ENCODE results near the gene TCFL5.

The TCFL5 gene

DNA sequence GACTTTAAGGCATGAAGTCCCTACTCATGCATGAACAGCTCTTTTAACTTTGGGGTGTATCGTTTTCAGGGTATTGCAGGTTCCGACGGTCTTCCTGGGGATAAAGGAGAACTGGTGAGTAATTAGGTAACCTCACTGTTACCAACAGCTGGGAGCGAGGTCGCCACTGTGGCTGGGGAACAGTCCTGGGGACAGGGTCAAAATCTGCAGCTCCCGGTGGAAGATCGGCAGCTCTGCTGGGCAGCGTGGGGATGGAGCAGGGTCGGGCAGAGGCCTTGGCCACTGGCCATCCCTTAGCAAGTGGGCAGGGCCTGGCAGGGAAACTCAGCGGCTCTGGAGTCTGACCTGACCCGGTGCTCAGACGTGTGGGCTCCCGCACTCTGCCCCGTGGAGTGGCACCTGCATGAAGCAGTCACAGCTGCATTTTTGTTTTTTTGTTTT, 28.7 kb downstream of the TCFL5 start:
- TF ChIP-seq ZNF274 (IDR thresholded peaks at IDR 0.05; ENCODE audit: low read depth, low read length), result no peak
- H3K4me3 ChIP-seq (ENCODE audit: low read length), result no peak overlapping the region; the same call in 1 of the 2 replicates

DNA sequence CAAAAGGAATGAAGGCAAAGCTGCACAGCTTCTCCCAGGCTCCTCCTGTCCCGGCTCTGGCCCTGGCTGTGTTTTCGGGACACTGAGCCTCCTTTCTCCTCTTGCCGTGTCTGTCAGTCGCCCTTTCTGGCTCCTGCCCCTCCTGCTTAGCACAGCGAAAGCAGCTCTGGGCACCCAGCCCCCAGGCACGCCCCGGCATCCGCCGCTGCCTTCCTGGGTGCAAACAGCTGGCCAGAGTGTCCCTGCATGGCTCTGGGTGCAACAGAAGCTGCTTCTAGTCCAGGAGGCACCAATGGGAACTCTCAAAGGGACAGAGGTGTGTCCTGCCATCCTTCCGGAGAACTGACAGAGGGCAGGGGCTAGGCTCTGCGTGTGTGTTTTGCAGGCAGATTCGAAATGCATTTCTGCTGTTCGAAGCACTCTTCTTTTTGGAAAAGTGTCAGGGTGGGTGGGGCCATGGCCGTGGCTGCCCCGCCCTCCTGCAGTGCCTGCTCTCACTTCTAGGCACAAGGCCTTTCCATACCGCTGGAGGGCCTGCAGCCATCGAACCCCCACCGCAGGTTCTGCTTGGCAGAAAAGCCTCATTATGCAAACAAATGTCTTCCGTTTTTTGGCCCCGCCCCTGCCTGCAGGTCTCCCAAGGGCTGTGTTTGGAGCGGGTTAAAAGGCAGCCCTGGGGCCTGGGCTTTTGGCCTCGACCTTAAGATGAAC, 29.3 kb downstream of the TCFL5 start:
- no peak overlapping the region; the same call in 1 of the 2 replicates for H3K4me3 ChIP-seq (ENCODE audit: low read length)
- no peak for TF ChIP-seq ZNF274 (IDR thresholded peaks at IDR 0.05; ENCODE audit: low read depth, low read length)

DNA sequence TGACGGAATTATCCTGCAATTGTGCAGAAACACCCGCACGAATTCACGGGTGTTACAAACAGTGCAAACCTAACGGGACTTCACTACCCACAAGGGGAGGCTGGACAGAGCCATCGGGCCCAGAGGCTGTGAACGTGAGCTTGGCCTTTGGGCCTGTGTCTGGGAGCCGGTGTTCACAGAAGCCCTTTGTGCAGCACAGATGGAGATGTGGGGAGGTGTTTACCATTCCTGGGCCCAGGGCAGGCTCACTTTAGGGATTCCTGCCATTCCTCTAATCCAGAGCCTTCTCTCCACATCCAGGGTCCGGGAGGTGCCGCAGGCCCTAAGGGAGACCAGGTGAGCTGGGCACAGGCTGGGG, 29.8 kb downstream of the TCFL5 start:
- H3K4me3 ChIP-seq (ENCODE audit: low read length), result no peak overlapping the region
- TF ChIP-seq ZNF274 (IDR thresholded peaks at IDR 0.05; ENCODE audit: low read depth, low read length), result no peak

DNA sequence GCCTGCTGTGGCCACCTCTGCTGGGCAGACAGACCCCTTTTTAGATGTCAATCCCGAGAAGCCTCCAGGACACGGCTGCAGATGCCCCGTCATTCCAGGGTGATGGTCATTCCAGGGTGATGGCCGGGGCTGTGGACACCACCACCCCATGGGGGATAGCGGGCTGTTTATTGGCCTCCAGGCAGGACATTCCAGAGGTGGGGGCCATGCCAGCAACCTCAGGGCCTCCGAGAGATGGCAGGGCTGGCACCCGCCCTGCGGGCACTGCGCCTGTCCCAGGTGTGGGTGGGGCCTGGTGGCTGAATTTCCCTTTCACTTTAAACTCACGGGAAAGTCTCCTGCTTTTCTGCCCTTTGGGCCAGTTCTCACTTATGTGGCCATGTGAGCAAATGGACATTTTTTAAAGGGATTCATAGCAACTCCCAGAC, 30.2 kb downstream of the TCFL5 start:
- no peak overlapping the region for H3K4me3 ChIP-seq (ENCODE audit: low read length)
- TF ChIP-seq ZNF274 (IDR thresholded peaks at IDR 0.05; ENCODE audit: low read depth, low read length), result no peak

DNA sequence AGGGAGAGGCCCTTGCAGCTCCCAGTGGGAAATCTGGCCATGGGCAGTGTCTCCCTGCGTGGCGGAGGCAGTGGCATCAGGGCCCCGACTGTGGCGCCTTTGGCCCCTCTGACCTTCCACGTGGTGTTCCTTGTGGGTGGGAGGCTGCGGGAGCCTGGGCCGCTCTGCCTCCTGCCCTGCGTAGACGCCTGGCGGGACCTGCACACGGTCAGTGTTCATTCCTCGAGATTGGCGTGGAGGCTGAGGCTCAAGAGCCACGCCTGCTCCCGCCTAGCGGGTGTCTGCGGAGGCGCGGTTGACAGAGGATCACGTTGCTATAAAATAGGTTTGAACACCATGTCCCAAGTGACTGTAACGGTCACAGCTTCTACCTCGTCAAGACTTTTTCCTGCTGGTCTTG, 30.8 kb downstream of the TCFL5 start:
- no peak overlapping the region for H3K4me3 ChIP-seq (ENCODE audit: low read length)
- TF ChIP-seq ZNF274 (IDR thresholded peaks at IDR 0.05; ENCODE audit: low read depth, low read length), result no peak

DNA sequence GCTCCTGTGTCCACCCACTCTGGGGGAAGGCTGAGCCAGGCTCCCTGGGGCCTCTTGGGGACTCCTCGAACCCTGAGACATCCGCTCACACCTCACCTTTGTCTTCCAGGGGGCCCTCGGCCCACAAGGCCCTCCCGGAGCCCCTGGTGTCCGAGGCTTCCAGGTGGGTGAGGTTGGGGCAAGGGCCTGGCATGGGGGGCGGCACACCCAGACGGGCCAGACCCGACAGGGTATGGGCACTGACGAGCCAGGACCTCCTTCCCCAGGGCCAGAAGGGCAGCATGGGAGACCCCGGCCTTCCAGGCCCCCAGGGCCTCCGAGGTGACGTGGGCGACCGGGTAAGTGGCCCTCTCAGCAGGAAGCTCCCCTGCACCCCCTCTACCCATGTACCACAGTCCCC, 31.4 kb downstream of the TCFL5 start:
- TF ChIP-seq ZNF274 (IDR thresholded peaks at IDR 0.05; ENCODE audit: low read depth, low read length), result no peak
- H3K4me3 ChIP-seq (ENCODE audit: low read length), result no peak overlapping the region

DNA sequence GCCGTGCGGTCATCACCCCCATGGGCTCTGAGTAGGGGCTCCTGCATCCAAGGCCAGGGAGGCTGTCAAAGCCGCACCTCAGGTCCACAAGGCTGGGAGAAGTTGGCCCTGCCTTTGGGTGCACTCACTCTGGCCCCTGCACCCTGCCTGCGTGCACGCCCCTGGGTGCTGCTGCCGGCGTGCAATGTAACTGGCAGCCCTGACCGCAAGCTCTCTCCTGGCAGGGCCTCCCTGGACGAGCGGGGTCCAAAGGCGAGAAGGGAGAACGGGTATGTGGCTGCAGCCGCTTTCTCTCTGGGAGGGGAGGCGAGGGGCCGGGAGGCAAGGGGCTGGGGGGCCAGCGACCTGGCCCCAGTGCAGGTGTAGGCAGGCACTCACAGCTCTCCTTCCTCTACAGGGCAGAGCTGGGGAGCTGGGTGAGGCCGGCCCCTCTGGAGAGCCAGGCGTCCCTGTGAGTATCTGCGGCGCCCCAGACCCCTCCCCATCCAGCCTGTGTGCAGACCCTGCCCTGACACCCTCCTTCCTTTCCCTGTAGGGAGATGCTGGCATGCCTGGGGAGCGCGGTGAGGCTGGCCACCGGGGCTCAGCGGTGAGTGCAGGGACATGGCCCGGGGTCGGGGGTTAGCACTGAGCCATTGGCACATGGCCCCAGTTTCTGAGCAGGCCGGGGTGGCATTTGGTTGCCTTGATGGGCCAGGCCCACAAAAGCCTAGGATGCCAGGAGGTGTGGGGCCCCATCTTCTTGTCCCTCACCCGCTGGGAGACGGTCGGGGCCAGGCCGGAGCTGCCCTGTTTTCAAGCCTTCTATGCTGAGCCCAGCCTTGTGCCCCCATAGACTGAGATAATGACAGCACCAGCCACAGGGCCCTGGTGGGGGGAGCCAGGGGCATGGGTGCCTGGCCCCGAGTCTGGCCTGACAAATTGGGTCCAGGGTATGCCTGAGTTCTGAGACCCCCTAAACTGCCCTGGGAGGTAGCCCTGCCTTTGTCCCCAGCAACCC, 32.1 kb downstream of the TCFL5 start:
- no peak overlapping the region for H3K4me3 ChIP-seq (ENCODE audit: low read length)
- no peak for TF ChIP-seq ZNF274 (IDR thresholded peaks at IDR 0.05; ENCODE audit: low read depth, low read length)

DNA sequence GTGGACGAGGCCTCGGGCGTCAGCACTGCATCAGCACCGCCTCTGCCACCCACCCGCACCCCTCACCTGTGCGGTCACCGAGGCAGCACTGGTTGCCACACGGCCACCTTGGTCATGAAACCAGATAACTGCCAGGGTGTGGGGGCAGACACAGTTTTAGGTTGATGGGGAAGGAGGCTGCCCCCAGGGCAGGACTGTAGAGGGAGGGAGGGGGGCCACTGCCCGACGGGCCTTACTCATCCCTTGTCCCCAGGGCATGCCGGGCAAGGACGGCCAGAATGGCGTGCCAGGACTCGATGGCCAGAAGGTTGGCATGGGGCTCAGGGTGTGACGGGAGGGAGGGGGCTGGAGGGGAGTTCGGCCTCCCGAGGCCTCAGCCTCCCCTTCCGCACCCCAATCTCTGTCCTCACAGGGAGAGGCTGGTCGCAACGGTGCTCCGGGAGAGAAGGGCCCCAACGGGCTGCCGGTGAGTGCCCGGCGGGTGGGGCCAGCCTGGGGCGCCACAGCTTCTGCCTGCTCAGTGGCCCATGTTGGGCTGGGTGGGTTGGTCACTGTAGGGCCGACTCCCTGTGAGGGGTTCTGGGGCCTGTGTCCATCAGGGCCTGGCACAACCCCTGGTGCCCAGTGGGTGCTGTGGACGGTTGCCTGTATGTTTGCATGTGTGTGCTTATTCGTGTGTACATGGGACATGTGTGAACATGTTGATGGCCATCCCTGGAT, 33.0 kb downstream of the TCFL5 start:
- H3K4me3 ChIP-seq (ENCODE audit: low read length), result no peak overlapping the region
- TF ChIP-seq ZNF274 (IDR thresholded peaks at IDR 0.05; ENCODE audit: low read depth, low read length), result no peak

DNA sequence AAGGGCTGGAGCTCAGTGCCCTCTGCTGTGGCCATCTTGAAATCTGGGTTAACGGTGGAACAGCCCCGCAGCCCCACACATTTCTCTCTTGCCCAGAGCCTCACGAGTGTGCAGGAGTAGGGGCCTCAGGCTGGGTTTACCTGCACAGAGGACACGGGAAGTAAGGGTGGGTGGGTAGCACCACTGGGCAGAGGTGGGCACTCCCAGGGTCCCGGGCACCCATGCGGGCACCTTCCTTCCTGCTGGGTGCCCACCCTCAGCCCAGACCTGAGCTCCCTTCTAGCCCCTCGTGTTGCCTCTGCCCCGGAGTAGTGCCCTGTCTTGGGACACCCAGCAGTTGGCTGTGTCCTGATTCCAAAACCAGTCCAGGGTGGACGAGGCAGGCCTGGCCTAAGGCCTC, 33.6 kb downstream of the TCFL5 start:
- no peak overlapping the region for H3K4me3 ChIP-seq (ENCODE audit: low read length)
- no peak for TF ChIP-seq ZNF274 (IDR thresholded peaks at IDR 0.05; ENCODE audit: low read depth, low read length)

DNA sequence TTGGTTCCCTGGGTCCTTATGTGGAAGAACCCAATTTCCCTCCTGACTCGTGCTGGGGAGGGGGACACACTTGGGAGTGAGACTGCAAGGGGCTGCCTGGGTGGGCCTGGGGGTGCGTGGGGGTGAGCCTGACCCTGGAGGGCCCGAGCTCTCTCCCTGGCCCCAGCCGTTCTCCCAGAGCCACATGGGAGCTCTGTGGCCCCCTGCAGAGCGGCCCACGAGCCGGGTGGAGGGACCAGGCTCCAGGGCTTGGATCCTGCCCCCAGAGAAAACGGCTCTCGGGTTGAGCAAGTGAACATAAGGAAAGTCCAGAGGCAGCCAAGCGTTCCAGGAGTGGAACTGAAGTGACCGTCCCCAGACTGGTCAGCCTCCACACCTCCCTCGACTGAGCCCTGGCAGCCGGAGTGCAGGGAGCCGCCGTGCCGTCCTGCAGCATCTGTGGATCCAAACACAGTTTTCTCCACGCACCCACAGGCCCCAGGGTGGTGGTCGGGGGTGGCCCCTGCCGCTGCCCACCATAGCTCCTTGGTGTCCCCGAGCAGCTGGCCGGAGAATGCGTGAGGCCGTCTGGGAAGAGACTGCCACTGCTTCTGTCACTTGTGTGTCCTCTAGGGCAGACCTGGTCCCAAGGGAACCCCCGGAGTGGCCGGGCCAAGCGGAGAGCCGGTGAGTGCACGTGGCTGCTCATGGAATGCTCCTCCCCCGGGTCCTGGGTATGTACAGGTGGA, 34.1 kb downstream of the TCFL5 start:
- H3K4me3 ChIP-seq (ENCODE audit: low read length), result no peak overlapping the region
- TF ChIP-seq ZNF274 (IDR thresholded peaks at IDR 0.05; ENCODE audit: low read depth, low read length), result no peak

DNA sequence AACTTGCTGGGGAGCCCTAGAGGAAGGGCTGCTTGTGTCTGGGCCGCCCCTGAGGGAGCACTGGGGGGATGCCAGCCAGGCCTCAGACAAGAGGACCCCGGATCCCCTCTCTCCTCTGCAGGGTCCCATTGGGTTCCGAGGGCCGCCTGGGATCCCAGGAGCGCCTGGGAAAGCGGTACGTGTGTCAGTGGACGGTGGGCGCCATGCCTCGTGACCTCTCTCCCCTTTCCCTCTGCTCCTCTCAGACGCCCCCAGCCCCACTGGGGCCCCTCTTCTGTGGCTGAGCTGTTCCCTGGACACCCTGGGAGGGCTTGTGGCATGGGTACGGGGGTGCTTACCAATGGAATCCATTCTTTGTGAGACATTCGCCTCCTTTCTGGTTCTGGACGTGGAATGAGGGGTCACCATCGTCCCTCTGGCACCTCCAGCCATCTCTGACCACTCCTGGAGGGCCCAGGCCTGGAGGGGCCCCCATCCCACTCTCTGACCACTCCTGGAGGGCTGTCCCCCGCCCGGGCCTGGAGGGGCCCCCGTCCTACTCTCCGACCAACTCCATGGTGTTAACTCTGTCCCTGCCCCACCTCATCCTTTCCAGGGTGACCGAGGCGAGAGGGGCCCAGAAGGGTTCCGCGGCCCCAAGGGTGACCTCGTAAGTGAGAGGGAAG, 34.8 kb downstream of the TCFL5 start:
- no peak overlapping the region for H3K4me3 ChIP-seq (ENCODE audit: low read length)
- TF ChIP-seq ZNF274 (IDR thresholded peaks at IDR 0.05; ENCODE audit: low read depth, low read length), result no peak

DNA sequence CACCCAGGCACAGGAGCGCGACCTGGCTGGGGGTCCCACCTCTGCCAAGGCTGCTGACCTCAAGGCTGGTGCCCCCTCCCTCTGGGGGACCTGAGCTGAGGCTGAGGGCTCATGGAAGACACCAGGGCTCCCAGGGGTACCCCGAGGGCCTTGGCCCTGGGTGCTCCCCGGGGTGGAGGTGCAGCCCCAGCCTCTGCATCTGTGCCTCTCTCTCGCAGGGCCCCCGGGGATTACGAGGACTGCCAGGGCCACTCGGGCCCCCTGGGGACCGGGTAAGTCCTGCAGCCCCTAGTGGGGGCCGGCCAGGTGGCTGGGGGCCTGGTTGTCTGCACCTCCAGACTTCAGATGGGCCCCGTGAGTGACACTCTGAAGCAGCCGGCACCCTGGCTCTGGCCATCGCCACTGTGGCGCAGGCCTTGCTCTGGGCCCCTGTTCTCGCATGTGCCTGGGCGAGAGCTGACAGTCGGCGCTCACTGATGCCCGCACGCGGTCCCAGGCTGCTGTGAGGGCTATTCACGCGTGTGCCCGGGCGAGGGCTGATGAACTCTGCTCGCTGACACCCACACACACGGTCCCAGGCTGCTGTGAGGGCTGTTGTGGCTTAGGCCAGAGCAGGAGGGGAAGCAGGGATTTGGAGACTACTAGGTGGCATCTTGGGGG, 35.5 kb downstream of the TCFL5 start:
- no peak overlapping the region for H3K4me3 ChIP-seq (ENCODE audit: low read length)
- TF ChIP-seq ZNF274 (IDR thresholded peaks at IDR 0.05; ENCODE audit: low read depth, low read length), result no peak

Data from GM08714 (cell line).